Prostate gland (tissue), 2 donors: ENCODE data around the gene TRPV3.

Experiments
- CTCF ChIP-seq, 4 experiments: fragments of 200-600 bp in 2 of 4; fragments of 450-650 bp in 2 of 4; sonication (generic) in 2 of 4; IDR thresholded peaks; 1 replicate in 3 of 4; 2 replicates in 1 of 4; pipeline ENCODE4 v1.5.1; 2016 to 2019; ENCODE audit warnings: antibody characterized with exemption in 4 of 4, mild to moderate bottlenecking in 2 of 4, moderate library complexity in 2 of 4
- POLR2A ChIP-seq: fragments of 450-650 bp; IDR thresholded peaks from one replicate; pipeline ENCODE4 v1.6.1; 2016; ENCODE audit warnings: antibody characterized with exemption, mild to moderate bottlenecking
- POLR2AphosphoS5 ChIP-seq: sonication (generic); formaldehyde crosslinking; IDR thresholded peaks from one replicate; pipeline ENCODE4 v1.6.1; 2017; ENCODE audit warnings: antibody characterized with exemption

GRCh38 chr17:3475812-3476610 lies 81.6 kb downstream of the TRPV3 start, which contains the start of gene ASPA:
- TF ChIP-seq CTCF (IDR thresholded peaks at IDR 0.05) (no peak), POLR2A (no peak), POLR2AphosphoS5 (no peak)
